GM18526 (cell line): ENCODE results near the gene SCYL2.

ENCODE experiments used
- POLR2A ChIP-seq: IDR thresholded peaks from 3 replicates; pipeline ENCODE4 v1.6.1; 2011; ENCODE audit not compliant: insufficient read length; ENCODE audit errors: extremely low read depth

The SCYL2 gene

GRCh38 chr12:100356644-100357223 lies 89.8 kb downstream of the SCYL2 start, which contains the start of gene SLC17A8:
SLC17A8 (plus strand) TSS chr12:100357074; CDS start chr12:100357392, 318 bp downstream.
- TF ChIP-seq POLR2A: no peak

- TF ChIP-seq POLR2A: no peak
These were observed 92.3 kb downstream of the SCYL2 start for GRCh38 chr12:100359248-100359647.

GRCh38 chr12:100359822-100360221 lies 92.8 kb downstream of the SCYL2 start:
- TF ChIP-seq POLR2A: no peak

- no peak for TF ChIP-seq POLR2A
These were observed 93.5 kb downstream of the SCYL2 start for GRCh38 chr12:100360450-100360849.

GRCh38 chr12:100364324-100364723 lies 97.3 kb downstream of the SCYL2 start:
- TF ChIP-seq POLR2A: no peak

GRCh38 chr12:100365411-100365810 lies 98.4 kb downstream of the SCYL2 start:
- TF ChIP-seq POLR2A: no peak

- TF ChIP-seq POLR2A: no peak
These were observed 101.1 kb downstream of the SCYL2 start for GRCh38 chr12:100368066-100368465.

GRCh38 chr12:100371146-100371545 lies 104.2 kb downstream of the SCYL2 start:
- no peak for TF ChIP-seq POLR2A

GRCh38 chr12:100372853-100373640 lies 106.1 kb downstream of the SCYL2 start:
- no peak for TF ChIP-seq POLR2A

GRCh38 chr12:100375038-100375735 lies 108.2 kb downstream of the SCYL2 start:
- TF ChIP-seq POLR2A: no peak

- TF ChIP-seq POLR2A: no peak
These were observed 109.2 kb downstream of the SCYL2 start for GRCh38 chr12:100376161-100376560.

- no peak for TF ChIP-seq POLR2A
These were observed 114.4 kb downstream of the SCYL2 start for GRCh38 chr12:100381379-100381778.

- TF ChIP-seq POLR2A: no peak
These were observed 115.4 kb downstream of the SCYL2 start for GRCh38 chr12:100382338-100382737.

- TF ChIP-seq POLR2A: no peak
These were observed 116.9 kb downstream of the SCYL2 start for GRCh38 chr12:100383586-100384558.

- TF ChIP-seq POLR2A: no peak
These were observed 117.6 kb downstream of the SCYL2 start for GRCh38 chr12:100384559-100384935.
